A549 (cell line): ENCODE data around the gene REM2. TPM values are rescaled to one million over a fixed set of nuclear protein-coding genes. Genes with fewer than 3 reads are reported as not detected.
A peak's percentile ranks its signal among the peaks of the same experiment; 100 is the strongest.

Experiments
- ATAC-seq, 2 experiments: fragments of 200-7000 bp in 1 of 2; fragments of >200 bp in 1 of 2; cut with Nextera tagmentation in 1 of 2; cut with Tn5 transposase in 1 of 2; 3 replicates each; pipeline versions ENCODE4 v1.8.0 to v1.9.1; 2018 to 2020; ENCODE audit warnings: mild to moderate bottlenecking in 1 of 2, moderate library complexity in 1 of 2
- CTCF ChIA-PET: fragments of 300-600 bp; sonication (Branson Sonifier 250); formaldehyde crosslinking; extraction: SDS; loops from one replicate; lab custom pipeline; 2021; ENCODE audit warnings: antibody characterized with exemption, inconsistent platforms; lab: Yijun Ruan, JAX
- POLR2A ChIA-PET: fragments of 350-600 bp; formaldehyde crosslinking; extraction: SDS; loops from one replicate; lab custom pipeline; 2021; ENCODE audit warnings: antibody characterized with exemption, inconsistent platforms; lab: Yijun Ruan, JAX
- DNase-seq, 2 experiments: peaks; one replicate each; pipeline versions ENCODE4 v3.0.0 to v3.0.0-alpha.2; 2011 to 2016; ENCODE audit warnings: low read depth in 1 of 2, low spot score in 1 of 2
- FAIRE-seq: peaks from 2 replicates; lab custom pipeline; 2011; peaks lifted over from hg19 to GRCh38; lab: Jason Lieb, UNC
- H3K27ac ChIP-seq, 2 experiments: fragments of >200 bp; sonication (Bioruptor Twin); formaldehyde crosslinking; 3 replicates each; pipeline ENCODE4 v1.5.1; 2016 to 2017
- H3K4me1 ChIP-seq: fragments of >200 bp; sonication (Bioruptor Twin); formaldehyde crosslinking; 3 replicates; pipeline ENCODE4 v1.6.1; 2016
- H3K4me2 ChIP-seq: fragments of >200 bp; sonication (Bioruptor Twin); formaldehyde crosslinking; 3 replicates; pipeline ENCODE4 v1.6.1; 2016
- H3K4me3 ChIP-seq: fragments of >200 bp; sonication (Bioruptor Twin); formaldehyde crosslinking; 3 replicates; pipeline ENCODE4 v1.5.1; 2016
- H3K9me3 ChIP-seq: fragments of >200 bp; sonication (Bioruptor Twin); formaldehyde crosslinking; 3 replicates; pipeline ENCODE4 v1.6.1; 2016
- CBX8 ChIP-seq: fragments of 200-600 bp; sonication (generic); IDR thresholded peaks from 2 replicates; pipeline ENCODE4 v1.6.1; 2016
- CEBPB ChIP-seq, 2 experiments: fragments of >200 bp in 1 of 2; sonication (Bioruptor Twin) in 1 of 2; formaldehyde crosslinking in 1 of 2; IDR thresholded peaks; 2 replicates each; pipeline ENCODE4 v1.6.1; 2012 to 2016
- ESRRA ChIP-seq: fragments of 150-350 bp; IDR thresholded peaks from 2 replicates; pipeline ENCODE4 v1.6.1; 2014; ENCODE audit warnings: mild to moderate bottlenecking, low read length, borderline replicate concordance
- HEYL ChIP-seq: fragments of 250-450 bp; sonication (Bioruptor Pico); IDR thresholded peaks from 2 replicates; pipeline ENCODE4 v1.8.0; 2021; ENCODE audit warnings: mild to moderate bottlenecking, moderate library complexity
- HOXA7 ChIP-seq: fragments of 250-450 bp; sonication (Bioruptor Pico); IDR thresholded peaks from 2 replicates; pipeline ENCODE4 v1.5.0; 2020; ENCODE audit warnings: mild to moderate bottlenecking, moderate library complexity
- HOXB13 ChIP-seq: fragments of 250-450 bp; sonication (Bioruptor Pico); IDR thresholded peaks from 2 replicates; pipeline ENCODE4 v1.5.0; 2020; ENCODE audit warnings: low read depth, mild to moderate bottlenecking, moderate library complexity
- JUN ChIP-seq, 2 experiments: fragments of >200 bp; sonication (Bioruptor Twin); formaldehyde crosslinking; IDR thresholded peaks; 2 replicates in 1 of 2; 3 replicates in 1 of 2; pipeline ENCODE4 v1.6.1; 2016 to 2017
- KDM5A ChIP-seq: fragments of 200-600 bp; sonication (generic); IDR thresholded peaks from 2 replicates; pipeline ENCODE4 v1.6.1; 2016; ENCODE audit warnings: antibody characterized with exemption, mild to moderate bottlenecking
- MAFK ChIP-seq: fragments of 450-650 bp; IDR thresholded peaks from 2 replicates; pipeline ENCODE4 v1.6.1; 2014; ENCODE audit not compliant: partially characterized antibody
- MAZ ChIP-seq: fragments of 150-350 bp; IDR thresholded peaks from 2 replicates; pipeline ENCODE4 v1.6.1; 2014; ENCODE audit warnings: antibody characterized with exemption, low read depth, low read length, borderline replicate concordance
- MYC ChIP-seq: IDR thresholded peaks from 2 replicates; pipeline ENCODE4 v1.6.1; 2012; ENCODE audit warnings: mild to moderate bottlenecking, inconsistent platforms, low read length, improper control_type of control experiment, borderline replicate concordance
- RAD21 ChIP-seq, 2 experiments: fragments of >200 bp in 1 of 2; sonication (Bioruptor Twin) in 1 of 2; formaldehyde crosslinking in 1 of 2; IDR thresholded peaks in 1 of 2; conservative IDR thresholded peaks in 1 of 2; 2 replicates in 1 of 2; 3 replicates in 1 of 2; pipeline ENCODE4 v1.6.1; 2012 to 2018; ENCODE audit warnings: inconsistent platforms in 1 of 2
- RCOR1 ChIP-seq: fragments of 150-350 bp; IDR thresholded peaks from 2 replicates; pipeline ENCODE4 v1.6.1; 2014; ENCODE audit warnings: antibody characterized with exemption, low read length, low read depth
- SMC3 ChIP-seq: fragments of >200 bp; sonication (Bioruptor Twin); formaldehyde crosslinking; IDR thresholded peaks from 3 replicates; pipeline ENCODE4 v1.6.1; 2018; ENCODE audit warnings: inconsistent platforms
- TP53 ChIP-seq: fragments of 250-450 bp; sonication (Bioruptor Pico); IDR thresholded peaks from 2 replicates; pipeline ENCODE4 v1.5.0; 2021; ENCODE audit warnings: mild to moderate bottlenecking, moderate library complexity
- ZFP36 ChIP-seq: fragments of 450-650 bp; IDR thresholded peaks from 2 replicates; pipeline ENCODE4 v1.6.1; 2014; ENCODE audit warnings: borderline replicate concordance; ENCODE audit not compliant: partially characterized antibody
- ZNF302 ChIP-seq: fragments of 250-450 bp; sonication (Bioruptor Pico); IDR thresholded peaks from 2 replicates; pipeline ENCODE4 v1.9.0; 2021; ENCODE audit warnings: inconsistent platforms, mild to moderate bottlenecking, moderate library complexity
- ZSCAN20 ChIP-seq: fragments of 250-450 bp; sonication (Bioruptor Pico); IDR thresholded peaks from 2 replicates; pipeline ENCODE4 v1.8.0; 2022; ENCODE audit warnings: mild to moderate bottlenecking, moderate library complexity
- WGBS: methylation state at CpG from one replicate; pipeline ENCODE4 v1.1.6; 2017; ENCODE audit errors: missing lambda C conversion rate; 5-methylcytosine and 5-hydroxymethylcytosine counted together
- polyA plus RNA-seq, 4 experiments: library from polyadenylated mRNA; depleted of rRNA in 3 of 4; stranded (reverse); fragments of >200 nt; fragmentation: RNase III in 1 of 4; extraction: RNeasy Plus Mini Kit Qiagen cat#74134 plus additional on column Dnase treatment in 1 of 4; gene quantifications; 2 replicates in 3 of 4; 3 replicates in 1 of 4; pipeline ENCODE4 v1.2.3, GENCODE V29; 2011 to 2017
- TF ChIP-seq, protein P1 (sequence below): fragments of 200-600 bp; sonication (generic); IDR thresholded peaks from 2 replicates; pipeline ENCODE4 v1.6.1; 2016; ENCODE audit warnings: antibody characterized with exemption, mild to moderate bottlenecking, moderate library complexity
- TF ChIP-seq, protein P2 (sequence below): fragments of >200 bp; sonication (Bioruptor Twin); formaldehyde crosslinking; IDR thresholded peaks from 3 replicates; pipeline ENCODE4 v1.6.1; 2016
- TF ChIP-seq, protein P3 (sequence below): IDR thresholded peaks from 2 replicates; pipeline ENCODE4 v1.6.1; 2012; ENCODE audit warnings: low read depth, borderline replicate concordance
- TF ChIP-seq, protein P4 (sequence below): fragments of >200 bp; sonication (Bioruptor Twin); formaldehyde crosslinking; IDR thresholded peaks from 2 replicates; pipeline ENCODE4 v1.6.1; 2016
- TF ChIP-seq, protein P5 (sequence below): IDR thresholded peaks from 2 replicates; pipeline ENCODE4 v1.6.1; 2012
- TF ChIP-seq, protein P6 (sequence below): fragments of 450-650 bp; IDR thresholded peaks from 2 replicates; pipeline ENCODE4 v1.6.1; 2014; ENCODE audit warnings: antibody characterized with exemption

Gene REM2
- polyA plus RNA-seq, 2 of the 4 experiments (the other 2 are of a cell fraction): 0.23 to 0.31 TPM

DNA sequence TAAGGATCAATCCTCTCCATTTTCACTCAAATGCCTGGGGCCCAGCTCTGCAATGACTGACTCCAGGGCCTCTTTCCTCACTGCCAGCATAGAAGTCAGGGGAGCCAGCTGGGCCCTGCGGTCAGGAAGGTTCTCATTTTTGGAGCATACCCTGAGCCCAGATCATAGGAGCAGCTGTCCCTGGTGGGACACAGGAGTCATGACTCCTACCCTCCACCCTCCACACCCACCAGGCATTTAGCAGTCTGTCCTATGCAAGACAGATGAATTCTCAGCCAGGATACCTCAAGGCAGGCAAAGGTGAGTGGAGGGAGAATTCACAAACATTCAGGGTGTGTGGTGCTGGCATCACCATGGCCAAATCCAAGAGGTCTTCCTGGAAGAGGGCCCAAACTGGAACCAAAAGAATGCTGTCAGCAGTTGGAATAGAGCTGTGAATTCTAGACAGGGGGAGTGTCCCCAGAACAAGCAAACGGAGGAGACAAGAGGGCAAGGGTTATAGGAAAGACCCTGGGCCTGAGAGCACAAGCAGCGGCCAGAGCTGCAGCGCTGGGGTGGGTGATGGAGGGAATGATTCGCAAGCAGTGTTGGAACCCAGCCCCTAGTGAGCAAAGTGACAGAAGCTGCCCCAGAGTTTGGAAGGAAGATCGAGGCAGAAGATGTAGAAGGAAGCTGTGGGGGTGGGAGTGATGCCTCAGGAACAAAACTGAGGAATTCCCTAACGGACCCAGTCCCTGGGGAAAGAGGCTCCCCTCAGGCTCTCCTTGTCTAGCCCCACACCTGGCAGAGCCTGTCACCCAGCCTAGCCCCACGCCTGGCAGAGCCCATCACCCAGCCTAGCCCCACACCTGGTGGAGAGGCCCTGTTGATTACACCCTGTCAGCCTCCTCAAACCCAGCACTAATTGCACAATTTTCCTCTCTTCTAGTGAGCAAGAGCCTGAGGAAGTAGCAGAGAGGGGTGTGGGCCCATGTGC, 4.5 kb upstream of the REM2 start:
- no peak for ATAC-seq
- H3K4me1 ChIP-seq: no peaks in the 10 kb centered on the region; the same call in 2 of the 3 replicates
- ChIA-PET POLR2A (no interaction called here), CTCF (interaction anchor here (0.7 to 23.1 kb wide), 4 partner anchors 17 to 322 kb away, joined by 3 to 368 read pairs (median 5); no protein-coding TSS in a partner anchor)
- DNase-seq: no peak
- WGBS: 88% methylated on average over 8 of the region's 8 CpGs
- TF ChIP-seq, protein P1, sequence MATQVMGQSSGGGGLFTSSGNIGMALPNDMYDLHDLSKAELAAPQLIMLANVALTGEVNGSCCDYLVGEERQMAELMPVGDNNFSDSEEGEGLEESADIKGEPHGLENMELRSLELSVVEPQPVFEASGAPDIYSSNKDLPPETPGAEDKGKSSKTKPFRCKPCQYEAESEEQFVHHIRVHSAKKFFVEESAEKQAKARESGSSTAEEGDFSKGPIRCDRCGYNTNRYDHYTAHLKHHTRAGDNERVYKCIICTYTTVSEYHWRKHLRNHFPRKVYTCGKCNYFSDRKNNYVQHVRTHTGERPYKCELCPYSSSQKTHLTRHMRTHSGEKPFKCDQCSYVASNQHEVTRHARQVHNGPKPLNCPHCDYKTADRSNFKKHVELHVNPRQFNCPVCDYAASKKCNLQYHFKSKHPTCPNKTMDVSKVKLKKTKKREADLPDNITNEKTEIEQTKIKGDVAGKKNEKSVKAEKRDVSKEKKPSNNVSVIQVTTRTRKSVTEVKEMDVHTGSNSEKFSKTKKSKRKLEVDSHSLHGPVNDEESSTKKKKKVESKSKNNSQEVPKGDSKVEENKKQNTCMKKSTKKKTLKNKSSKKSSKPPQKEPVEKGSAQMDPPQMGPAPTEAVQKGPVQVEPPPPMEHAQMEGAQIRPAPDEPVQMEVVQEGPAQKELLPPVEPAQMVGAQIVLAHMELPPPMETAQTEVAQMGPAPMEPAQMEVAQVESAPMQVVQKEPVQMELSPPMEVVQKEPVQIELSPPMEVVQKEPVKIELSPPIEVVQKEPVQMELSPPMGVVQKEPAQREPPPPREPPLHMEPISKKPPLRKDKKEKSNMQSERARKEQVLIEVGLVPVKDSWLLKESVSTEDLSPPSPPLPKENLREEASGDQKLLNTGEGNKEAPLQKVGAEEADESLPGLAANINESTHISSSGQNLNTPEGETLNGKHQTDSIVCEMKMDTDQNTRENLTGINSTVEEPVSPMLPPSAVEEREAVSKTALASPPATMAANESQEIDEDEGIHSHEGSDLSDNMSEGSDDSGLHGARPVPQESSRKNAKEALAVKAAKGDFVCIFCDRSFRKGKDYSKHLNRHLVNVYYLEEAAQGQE: no peak
- TF ChIP-seq, protein P2, sequence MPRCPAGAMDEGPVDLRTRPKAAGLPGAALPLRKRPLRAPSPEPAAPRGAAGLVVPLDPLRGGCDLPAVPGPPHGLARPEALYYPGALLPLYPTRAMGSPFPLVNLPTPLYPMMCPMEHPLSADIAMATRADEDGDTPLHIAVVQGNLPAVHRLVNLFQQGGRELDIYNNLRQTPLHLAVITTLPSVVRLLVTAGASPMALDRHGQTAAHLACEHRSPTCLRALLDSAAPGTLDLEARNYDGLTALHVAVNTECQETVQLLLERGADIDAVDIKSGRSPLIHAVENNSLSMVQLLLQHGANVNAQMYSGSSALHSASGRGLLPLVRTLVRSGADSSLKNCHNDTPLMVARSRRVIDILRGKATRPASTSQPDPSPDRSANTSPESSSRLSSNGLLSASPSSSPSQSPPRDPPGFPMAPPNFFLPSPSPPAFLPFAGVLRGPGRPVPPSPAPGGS: no peak
- TF ChIP-seq RAD21 (conservative IDR thresholded peaks at IDR 0.05 in 1 of 2, IDR thresholded peaks at IDR 0.05 in 1 of 2): no peak
- TF ChIP-seq MYC: no peak
- TF ChIP-seq ZFP36: peak; percentile 52
- TF ChIP-seq, protein P3, sequence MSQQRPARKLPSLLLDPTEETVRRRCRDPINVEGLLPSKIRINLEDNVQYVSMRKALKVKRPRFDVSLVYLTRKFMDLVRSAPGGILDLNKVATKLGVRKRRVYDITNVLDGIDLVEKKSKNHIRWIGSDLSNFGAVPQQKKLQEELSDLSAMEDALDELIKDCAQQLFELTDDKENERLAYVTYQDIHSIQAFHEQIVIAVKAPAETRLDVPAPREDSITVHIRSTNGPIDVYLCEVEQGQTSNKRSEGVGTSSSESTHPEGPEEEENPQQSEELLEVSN: no peak
- no peak for TF ChIP-seq ZNF302
- TF ChIP-seq ESRRA: no peak
- no peak for FAIRE-seq
- no peak overlapping the region for H3K27ac ChIP-seq
- H3K4me2 ChIP-seq: no peak overlapping the region
- H3K4me3 ChIP-seq: no peak overlapping the region
- no peaks in the 10 kb centered on the region for H3K9me3 ChIP-seq

DNA sequence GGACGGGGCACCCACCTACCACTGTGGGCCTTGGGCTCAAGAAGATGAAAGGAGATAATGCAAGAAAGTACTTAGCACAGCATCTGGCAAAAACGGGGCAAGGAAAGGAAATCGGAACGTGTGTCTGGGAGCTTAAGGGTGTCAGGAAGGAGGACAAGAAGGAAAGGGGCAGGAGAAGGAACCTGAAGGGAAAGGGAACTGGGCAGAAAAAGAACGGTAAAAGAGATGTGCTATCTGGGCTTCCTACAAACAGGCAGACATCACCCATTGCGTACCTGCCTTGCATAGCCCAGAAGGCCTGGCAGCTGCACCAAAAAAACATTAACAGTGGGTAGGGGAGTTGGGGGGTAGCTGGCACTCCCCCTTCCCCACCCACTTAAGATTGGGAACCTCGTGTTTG, 958 bp upstream of the REM2 start:
- no peaks in the 10 kb centered on the region for H3K9me3 ChIP-seq
- CTCF ChIA-PET: interaction anchor here (0.7 to 23.1 kb wide), 10 partner anchors 9 to 326 kb away, joined by 3 to 368 read pairs (median 8); partner anchors contain the start of genes CDH24, LRP10 and PRMT5
- 67% methylated on average over 7 of the region's 7 CpGs for WGBS
- DNase-seq (no peak), FAIRE-seq (no peak), ATAC-seq (no peak)
- H3K4me3 ChIP-seq: no peak overlapping the region
- peaks cover 7% of the 10 kb centered on the region; the same call in 1 of the 3 replicates for H3K4me1 ChIP-seq
- no peak overlapping the region for H3K27ac ChIP-seq
- H3K4me2 ChIP-seq: no peak overlapping the region
- TF ChIP-seq MAZ (no peak), HOXA7 (CRISPR knock-in tag) (no peak), RAD21 (conservative IDR thresholded peaks at IDR 0.05 in 1 of 2, IDR thresholded peaks at IDR 0.05 in 1 of 2) (no peak), SMC3 (no peak), CEBPB (IDR thresholded peaks at IDR 0.05) (no peak), MAFK (no peak), KDM5A (no peak), TP53 (CRISPR knock-in tag) (no peak), RCOR1 (no peak), HOXB13 (CRISPR knock-in tag) (no peak), JUN (IDR thresholded peaks at IDR 0.05) (no peak), ZNF302 (no peak), CBX8 (no peak), HEYL (CRISPR knock-in tag) (no peak), ZSCAN20 (no peak)
- TF ChIP-seq, protein P4, sequence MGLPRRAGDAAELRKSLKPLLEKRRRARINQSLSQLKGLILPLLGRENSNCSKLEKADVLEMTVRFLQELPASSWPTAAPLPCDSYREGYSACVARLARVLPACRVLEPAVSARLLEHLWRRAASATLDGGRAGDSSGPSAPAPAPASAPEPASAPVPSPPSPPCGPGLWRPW: no peak
- TF ChIP-seq, protein P5, sequence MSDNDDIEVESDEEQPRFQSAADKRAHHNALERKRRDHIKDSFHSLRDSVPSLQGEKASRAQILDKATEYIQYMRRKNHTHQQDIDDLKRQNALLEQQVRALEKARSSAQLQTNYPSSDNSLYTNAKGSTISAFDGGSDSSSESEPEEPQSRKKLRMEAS: no peak
- TF ChIP-seq, protein P6, sequence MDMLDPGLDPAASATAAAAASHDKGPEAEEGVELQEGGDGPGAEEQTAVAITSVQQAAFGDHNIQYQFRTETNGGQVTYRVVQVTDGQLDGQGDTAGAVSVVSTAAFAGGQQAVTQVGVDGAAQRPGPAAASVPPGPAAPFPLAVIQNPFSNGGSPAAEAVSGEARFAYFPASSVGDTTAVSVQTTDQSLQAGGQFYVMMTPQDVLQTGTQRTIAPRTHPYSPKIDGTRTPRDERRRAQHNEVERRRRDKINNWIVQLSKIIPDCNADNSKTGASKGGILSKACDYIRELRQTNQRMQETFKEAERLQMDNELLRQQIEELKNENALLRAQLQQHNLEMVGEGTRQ: no peak
- POLR2A ChIA-PET: interaction anchor here (1.0 kb wide), 1 partner anchor 11 kb away, joined by 3 read pairs; the partner anchor contains the start of gene LRP10
